NT2/D1 (cell line): ENCODE measurements around the gene COX7C.
"Not testable (repeated sequence)": the region's sequence is repeated elsewhere in the genome, so short reads cannot be mapped to it uniquely, and the experiment has no call there.

Experiments
- SUZ12 ChIP-seq: IDR thresholded peaks from 2 replicates; pipeline ENCODE4 v1.6.1; 2011; ENCODE audit not compliant: insufficient read length, insufficient read depth; ENCODE audit errors: extremely low read depth
- YY1 ChIP-seq: IDR thresholded peaks from 2 replicates; pipeline ENCODE4 v1.6.1; 2011; ENCODE audit not compliant: insufficient read length, insufficient read depth
- ZNF274 ChIP-seq: IDR thresholded peaks from 2 replicates; pipeline ENCODE4 v1.6.1; 2011; ENCODE audit warnings: mild to moderate bottlenecking, low read depth, low read length

- TF ChIP-seq ZNF274, YY1, SUZ12: not testable (repeated sequence)
Measured at GRCh38 chr5:86660771-86661170, 43.0 kb downstream of the COX7C start.
